ENCODE data around the gene SMAD6.

The SMAD6 gene

DNA sequence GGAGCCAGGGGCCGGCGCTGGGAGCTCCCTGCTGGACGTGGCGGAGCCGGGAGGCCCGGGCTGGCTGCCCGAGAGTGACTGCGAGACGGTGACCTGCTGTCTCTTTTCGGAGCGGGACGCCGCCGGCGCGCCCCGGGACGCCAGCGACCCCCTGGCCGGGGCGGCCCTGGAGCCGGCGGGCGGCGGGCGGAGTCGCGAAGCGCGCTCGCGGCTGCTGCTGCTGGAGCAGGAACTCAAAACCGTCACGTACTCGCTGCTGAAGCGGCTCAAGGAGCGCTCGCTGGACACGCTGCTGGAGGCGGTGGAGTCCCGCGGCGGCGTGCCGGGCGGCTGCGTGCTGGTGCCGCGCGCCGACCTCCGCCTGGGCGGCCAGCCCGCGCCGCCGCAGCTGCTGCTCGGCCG, 1.5 kb downstream of the SMAD6 start:
- POLR2A ChIA-PET: interaction anchor here (0.6 to 4.1 kb wide), 9 partner anchors 8 to 1452 kb away, joined by 3 to 30 read pairs (median 5); no protein-coding TSS in a partner anchor
- Histone ChIP-seq H3K36me3 (ENCODE audit: control insufficient read depth in 2 of 2, insufficient read depth in 1 of 2, low read length in 2 of 2) (peaks cover 0 to 35% of the 10 kb centered on the region in 2 experiments; a peak in 1 of 3 replicates), H3K27ac (ENCODE audit: extremely low read depth, low read depth, low read length) (peak overlapping the region; percentile 96; the same call in 1 of the 2 replicates), H3K4me1 (ENCODE audit: control insufficient read depth, insufficient read depth, low read length) (peaks cover 36% of the 10 kb centered on the region), H3K4me3 (ENCODE audit: low read depth, low read length) (peak overlapping the region; percentile 76), H3K9me3 (ENCODE audit: control insufficient read depth, insufficient read depth, low read depth, low read length) (no peaks in the 10 kb centered on the region)
- CTCF ChIA-PET: interaction anchor here (0.5 to 6.0 kb wide), 5 partner anchors 62 to 97 kb away, joined by 3 to 63 read pairs (median 4); no protein-coding TSS in a partner anchor
- TF ChIP-seq, protein P1, sequence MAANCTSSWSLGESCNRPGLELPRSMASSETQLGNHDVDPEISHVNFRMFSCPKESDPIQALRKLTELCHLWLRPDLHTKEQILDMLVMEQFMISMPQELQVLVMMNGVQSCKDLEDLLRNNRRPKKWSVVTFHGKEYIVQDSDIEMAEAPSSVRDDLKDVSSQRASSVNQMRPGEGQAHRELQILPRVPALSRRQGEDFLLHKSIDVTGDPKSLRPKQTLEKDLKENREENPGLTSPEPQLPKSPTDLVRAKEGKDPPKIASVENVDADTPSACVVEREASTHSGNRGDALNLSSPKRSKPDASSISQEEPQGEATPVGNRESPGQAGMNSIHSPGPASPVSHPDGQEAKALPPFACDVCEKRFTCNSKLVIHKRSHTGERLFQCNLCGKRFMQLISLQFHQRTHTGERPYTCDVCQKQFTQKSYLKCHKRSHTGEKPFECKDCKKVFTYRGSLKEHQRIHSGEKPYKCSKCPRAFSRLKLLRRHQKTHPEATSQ (tag by site-specific recombination; IDR thresholded peaks at IDR 0.05): no peak
- TF ChIP-seq ZNF837 (tag by site-specific recombination; IDR thresholded peaks at IDR 0.05) (no peak), ZNF624 (tag by site-specific recombination; IDR thresholded peaks at IDR 0.05) (no peak), WT1 (tag by site-specific recombination; IDR thresholded peaks at IDR 0.05) (no peak), OSR2 (tag by site-specific recombination; IDR thresholded peaks at IDR 0.05) (no peak), ZNF10 (tag by site-specific recombination; IDR thresholded peaks at IDR 0.05) (no peak), KLF16 (tag by site-specific recombination; IDR thresholded peaks at IDR 0.05) (no peak), ZFP3 (tag by site-specific recombination; IDR thresholded peaks at IDR 0.05; ENCODE audit: low read depth) (no peak), ZNF174 (tag by site-specific recombination; IDR thresholded peaks at IDR 0.05) (no peak)

DNA sequence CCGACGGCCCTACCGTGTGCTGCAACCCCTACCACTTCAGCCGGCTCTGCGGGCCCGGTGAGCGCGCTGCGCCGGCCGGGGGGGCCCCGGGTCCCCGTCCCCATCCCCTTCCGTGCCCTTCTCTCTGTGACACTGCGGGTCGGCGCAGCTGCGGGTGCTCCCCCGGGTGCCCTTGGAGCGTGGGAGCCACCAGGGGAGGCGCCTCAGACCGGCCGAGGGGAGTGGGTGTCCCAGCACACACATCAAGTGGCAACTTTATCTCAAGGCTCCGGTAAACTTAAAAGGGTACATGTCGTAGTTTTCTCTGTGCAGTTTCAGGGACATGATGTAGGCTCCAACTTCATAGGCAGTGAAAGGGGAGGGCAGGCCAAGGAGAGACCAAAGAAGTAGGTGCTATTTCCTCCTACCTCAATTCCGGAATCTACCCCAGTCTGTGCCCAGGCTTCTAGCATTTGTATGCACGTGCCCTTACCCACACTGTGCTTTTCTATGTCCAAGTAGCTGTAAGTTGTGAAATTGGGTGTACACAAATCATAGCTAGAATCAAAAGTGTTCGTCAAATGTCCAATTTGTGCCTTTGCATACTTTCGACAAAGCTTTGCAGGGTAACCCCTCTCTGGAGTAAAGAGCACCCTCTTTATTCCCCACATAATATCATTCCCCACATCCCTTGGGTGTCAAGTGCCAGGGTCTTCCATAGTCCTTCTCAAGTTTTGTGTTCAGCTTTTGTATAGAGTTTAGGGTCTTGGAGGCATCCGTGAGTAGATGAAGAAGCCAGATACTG, 2.2 kb downstream of the SMAD6 start:
- Histone ChIP-seq H3K27ac (ENCODE audit: extremely low read depth, low read depth, low read length) (peak overlapping the region; percentile 96; the same call in 1 of the 2 replicates), H3K36me3 (ENCODE audit: control insufficient read depth in 2 of 2, insufficient read depth in 1 of 2, low read length in 2 of 2) (peaks cover 0 to 42% of the 10 kb centered on the region in 2 experiments; a peak in 1 of 3 replicates), H3K9me3 (ENCODE audit: control insufficient read depth, insufficient read depth, low read depth, low read length) (no peaks in the 10 kb centered on the region), H3K4me3 (ENCODE audit: low read depth, low read length) (peak overlapping the region; percentile 76), H3K4me1 (ENCODE audit: control insufficient read depth, insufficient read depth, low read length) (peaks cover 36% of the 10 kb centered on the region)
- ChIA-PET CTCF (interaction anchor here (0.8 to 6.0 kb wide), 5 partner anchors 18 to 147 kb away, joined by 3 to 63 read pairs (median 5); no protein-coding TSS in a partner anchor), POLR2A (interaction anchor here (2.9 to 4.1 kb wide), 2 partner anchors 85 to 147 kb away, joined by 12 to 30 read pairs; no protein-coding TSS in a partner anchor)
- TF ChIP-seq ZNF664 (tag by site-specific recombination; IDR thresholded peaks at IDR 0.05) (no peak), ZBTB20 (tag by site-specific recombination; IDR thresholded peaks at IDR 0.05) (peak; percentile 80), ZNF585B (tag by site-specific recombination; IDR thresholded peaks at IDR 0.05) (no peak), MZF1 (tag by site-specific recombination; IDR thresholded peaks at IDR 0.05; ENCODE audit: borderline replicate concordance) (peak; percentile 46; the same call in 1 of the 2 replicates), ZNF175 (tag by site-specific recombination; IDR thresholded peaks at IDR 0.05) (no peak), ZNF747 (tag by site-specific recombination; IDR thresholded peaks at IDR 0.05) (no peak), ZNF391 (tag by site-specific recombination; IDR thresholded peaks at IDR 0.05; ENCODE audit: borderline replicate concordance, low read depth) (0 out of 2 replicates have a peak, but pooled peaks have one; percentile 29), ZNF600 (tag by site-specific recombination; IDR thresholded peaks at IDR 0.05) (peak; percentile 85), ZFP69B (tag by site-specific recombination; IDR thresholded peaks at IDR 0.05) (peak; percentile 52; the same call in 1 of the 2 replicates), ZNF677 (tag by site-specific recombination; IDR thresholded peaks at IDR 0.05) (0 out of 2 replicates have a peak, but pooled peaks have one; percentile 11), GLIS2 (tag by site-specific recombination; IDR thresholded peaks at IDR 0.05) (peak; percentile 75), EGR2 (tag by site-specific recombination; IDR thresholded peaks at IDR 0.05; ENCODE audit: low read depth) (peak; percentile 74), ZNF768 (tag by site-specific recombination; IDR thresholded peaks at IDR 0.05) (no peak), HOXA7 (CRISPR knock-in tag; IDR thresholded peaks at IDR 0.05; ENCODE audit: borderline replicate concordance) (no peak), ZNF423 (tag by site-specific recombination; IDR thresholded peaks at IDR 0.05) (peak; percentile 78)
- TF ChIP-seq, protein P2, sequence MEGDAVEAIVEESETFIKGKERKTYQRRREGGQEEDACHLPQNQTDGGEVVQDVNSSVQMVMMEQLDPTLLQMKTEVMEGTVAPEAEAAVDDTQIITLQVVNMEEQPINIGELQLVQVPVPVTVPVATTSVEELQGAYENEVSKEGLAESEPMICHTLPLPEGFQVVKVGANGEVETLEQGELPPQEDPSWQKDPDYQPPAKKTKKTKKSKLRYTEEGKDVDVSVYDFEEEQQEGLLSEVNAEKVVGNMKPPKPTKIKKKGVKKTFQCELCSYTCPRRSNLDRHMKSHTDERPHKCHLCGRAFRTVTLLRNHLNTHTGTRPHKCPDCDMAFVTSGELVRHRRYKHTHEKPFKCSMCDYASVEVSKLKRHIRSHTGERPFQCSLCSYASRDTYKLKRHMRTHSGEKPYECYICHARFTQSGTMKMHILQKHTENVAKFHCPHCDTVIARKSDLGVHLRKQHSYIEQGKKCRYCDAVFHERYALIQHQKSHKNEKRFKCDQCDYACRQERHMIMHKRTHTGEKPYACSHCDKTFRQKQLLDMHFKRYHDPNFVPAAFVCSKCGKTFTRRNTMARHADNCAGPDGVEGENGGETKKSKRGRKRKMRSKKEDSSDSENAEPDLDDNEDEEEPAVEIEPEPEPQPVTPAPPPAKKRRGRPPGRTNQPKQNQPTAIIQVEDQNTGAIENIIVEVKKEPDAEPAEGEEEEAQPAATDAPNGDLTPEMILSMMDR (tag by site-specific recombination; IDR thresholded peaks at IDR 0.05): peak; percentile 32; the same call in 1 of the 2 replicates
- TF ChIP-seq, protein P3, sequence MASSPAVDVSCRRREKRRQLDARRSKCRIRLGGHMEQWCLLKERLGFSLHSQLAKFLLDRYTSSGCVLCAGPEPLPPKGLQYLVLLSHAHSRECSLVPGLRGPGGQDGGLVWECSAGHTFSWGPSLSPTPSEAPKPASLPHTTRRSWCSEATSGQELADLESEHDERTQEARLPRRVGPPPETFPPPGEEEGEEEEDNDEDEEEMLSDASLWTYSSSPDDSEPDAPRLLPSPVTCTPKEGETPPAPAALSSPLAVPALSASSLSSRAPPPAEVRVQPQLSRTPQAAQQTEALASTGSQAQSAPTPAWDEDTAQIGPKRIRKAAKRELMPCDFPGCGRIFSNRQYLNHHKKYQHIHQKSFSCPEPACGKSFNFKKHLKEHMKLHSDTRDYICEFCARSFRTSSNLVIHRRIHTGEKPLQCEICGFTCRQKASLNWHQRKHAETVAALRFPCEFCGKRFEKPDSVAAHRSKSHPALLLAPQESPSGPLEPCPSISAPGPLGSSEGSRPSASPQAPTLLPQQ (tag by site-specific recombination; IDR thresholded peaks at IDR 0.05): peak; percentile 75; the same call in 1 of the 2 replicates
- TF ChIP-seq, protein P4, sequence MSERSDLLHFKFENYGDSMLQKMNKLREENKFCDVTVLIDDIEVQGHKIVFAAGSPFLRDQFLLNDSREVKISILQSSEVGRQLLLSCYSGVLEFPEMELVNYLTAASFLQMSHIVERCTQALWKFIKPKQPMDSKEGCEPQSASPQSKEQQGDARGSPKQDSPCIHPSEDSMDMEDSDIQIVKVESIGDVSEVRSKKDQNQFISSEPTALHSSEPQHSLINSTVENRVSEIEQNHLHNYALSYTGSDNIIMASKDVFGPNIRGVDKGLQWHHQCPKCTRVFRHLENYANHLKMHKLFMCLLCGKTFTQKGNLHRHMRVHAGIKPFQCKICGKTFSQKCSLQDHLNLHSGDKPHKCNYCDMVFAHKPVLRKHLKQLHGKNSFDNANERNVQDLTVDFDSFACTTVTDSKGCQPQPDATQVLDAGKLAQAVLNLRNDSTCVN (tag by site-specific recombination; optimal IDR thresholded peaks at IDR 0.05): peak; percentile 61
